Astrocyte of the hippocampus (primary cell): Measurements from ENCODE around the gene ATP11A.

Source experiments
- DNase-seq: peaks from one replicate; pipeline ENCODE4 v3.0.0; 2011; ENCODE audit warnings: low read depth, low spot score

The ATP11A gene

GRCh38 chr13:112891477-112892401 lies 201.9 kb downstream of the ATP11A start:
- peak; percentile 24 for DNase-seq

- no peak for DNase-seq
Observed at GRCh38 chr13:112892426-112893206, 202.8 kb downstream of the ATP11A start.

GRCh38 chr13:112893207-112893569 lies 203.3 kb downstream of the ATP11A start:
- no peak for DNase-seq

- DNase-seq: peak; percentile 55
Observed at GRCh38 chr13:112893570-112894422, 204.0 kb downstream of the ATP11A start.

GRCh38 chr13:112894423-112894672 lies 204.5 kb downstream of the ATP11A start:
- DNase-seq: no peak

GRCh38 chr13:112894673-112895481 lies 205.0 kb downstream of the ATP11A start:
- no peak for DNase-seq

GRCh38 chr13:112895521-112896465 lies 206.0 kb downstream of the ATP11A start:
- DNase-seq: no peak

- no peak for DNase-seq
Observed at GRCh38 chr13:112896736-112897602, 207.1 kb downstream of the ATP11A start.

- DNase-seq: no peak
Observed at GRCh38 chr13:112897603-112897955, 207.7 kb downstream of the ATP11A start.

GRCh38 chr13:112897956-112898620 lies 208.2 kb downstream of the ATP11A start:
- DNase-seq: no peak

GRCh38 chr13:112898621-112899280 lies 208.9 kb downstream of the ATP11A start:
- DNase-seq: no peak

GRCh38 chr13:112899281-112900225 lies 209.7 kb downstream of the ATP11A start:
- DNase-seq: no peak

- DNase-seq: no peak
Observed at GRCh38 chr13:112900226-112900600, 210.4 kb downstream of the ATP11A start.

- DNase-seq: no peak
Observed at GRCh38 chr13:112900691-112901091, 210.9 kb downstream of the ATP11A start.

- no peak for DNase-seq
Observed at GRCh38 chr13:112902101-112902651, 212.3 kb downstream of the ATP11A start.

GRCh38 chr13:112902669-112903068 lies 212.8 kb downstream of the ATP11A start:
- DNase-seq: no peak
